Measurements from ENCODE around the gene FGFBP1.

Gene FGFBP1

DNA sequence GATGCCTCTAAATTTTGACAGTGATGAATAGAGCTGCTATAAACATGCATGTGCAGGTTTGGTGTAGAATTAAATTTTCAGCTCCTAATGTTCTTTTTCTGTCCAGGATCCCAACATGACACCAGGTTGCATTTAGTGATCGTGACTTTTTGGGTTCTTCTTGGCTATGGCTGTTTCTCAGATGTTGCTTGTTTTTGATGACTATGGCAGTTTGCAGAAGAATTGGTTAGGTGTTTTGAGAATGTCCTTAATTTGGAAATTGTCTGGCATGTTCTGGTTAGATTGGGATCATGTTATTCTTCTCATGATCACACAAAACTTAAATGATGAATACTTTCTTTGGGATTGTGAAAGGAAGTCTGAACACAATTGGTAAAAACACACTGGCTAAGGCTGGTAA lies 3.7 kb upstream of the FGFBP1 start:
- Histone ChIP-seq H3K36me3 (ENCODE audit: insufficient read depth, low read length) (no peaks in the 10 kb centered on the region), H3K9ac (ENCODE audit: low read length) (no peak overlapping the region), H3K9me2 (ENCODE audit: low read depth, low read length) (no peaks in the 10 kb centered on the region), H3F3A (ENCODE audit: insufficient read depth, low read length) (no peaks in the 10 kb centered on the region), H3K27ac (ENCODE audit: low read depth, low read length, poor library complexity, severe bottlenecking) (no peak overlapping the region), H3K79me2 (ENCODE audit: insufficient read depth, low read length) (no peaks in the 10 kb centered on the region), H2AFZ (ENCODE audit: low read length) (no peak overlapping the region), H3K9me3 (ENCODE audit: low read length) (no peaks in the 10 kb centered on the region), H3K4me2 (ENCODE audit: low read length) (no peak overlapping the region), H3K4me3 (ENCODE audit: low read depth, low read length, poor library complexity, severe bottlenecking) (no peak overlapping the region), H3K4me1 (ENCODE audit: insufficient read depth, low read length, severe bottlenecking) (no peaks in the 10 kb centered on the region), H3K27me3 (ENCODE audit: insufficient read depth, low read length) (no peaks in the 10 kb centered on the region), H4K20me1 (ENCODE audit: insufficient read depth, low read length) (no peaks in the 10 kb centered on the region)
- TF ChIP-seq EZH2 (IDR thresholded peaks at IDR 0.05; ENCODE audit: borderline replicate concordance, low read length), result no peak
- TF ChIP-seq, protein P1, sequence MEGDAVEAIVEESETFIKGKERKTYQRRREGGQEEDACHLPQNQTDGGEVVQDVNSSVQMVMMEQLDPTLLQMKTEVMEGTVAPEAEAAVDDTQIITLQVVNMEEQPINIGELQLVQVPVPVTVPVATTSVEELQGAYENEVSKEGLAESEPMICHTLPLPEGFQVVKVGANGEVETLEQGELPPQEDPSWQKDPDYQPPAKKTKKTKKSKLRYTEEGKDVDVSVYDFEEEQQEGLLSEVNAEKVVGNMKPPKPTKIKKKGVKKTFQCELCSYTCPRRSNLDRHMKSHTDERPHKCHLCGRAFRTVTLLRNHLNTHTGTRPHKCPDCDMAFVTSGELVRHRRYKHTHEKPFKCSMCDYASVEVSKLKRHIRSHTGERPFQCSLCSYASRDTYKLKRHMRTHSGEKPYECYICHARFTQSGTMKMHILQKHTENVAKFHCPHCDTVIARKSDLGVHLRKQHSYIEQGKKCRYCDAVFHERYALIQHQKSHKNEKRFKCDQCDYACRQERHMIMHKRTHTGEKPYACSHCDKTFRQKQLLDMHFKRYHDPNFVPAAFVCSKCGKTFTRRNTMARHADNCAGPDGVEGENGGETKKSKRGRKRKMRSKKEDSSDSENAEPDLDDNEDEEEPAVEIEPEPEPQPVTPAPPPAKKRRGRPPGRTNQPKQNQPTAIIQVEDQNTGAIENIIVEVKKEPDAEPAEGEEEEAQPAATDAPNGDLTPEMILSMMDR (IDR thresholded peaks at IDR 0.05; ENCODE audit: low read length), result no peak

GRCh38 chr4:15938182-15938581 lies 358 bp downstream of the FGFBP1 start:
- Histone ChIP-seq H3K4me3 (ENCODE audit: low read depth, low read length, poor library complexity, severe bottlenecking) (no peak overlapping the region), H3K36me3 (ENCODE audit: insufficient read depth, low read length) (no peaks in the 10 kb centered on the region), H3K27me3 (ENCODE audit: insufficient read depth, low read length) (no peaks in the 10 kb centered on the region), H3K9me3 (ENCODE audit: low read length) (no peaks in the 10 kb centered on the region), H2AFZ (ENCODE audit: low read length) (no peak overlapping the region), H3K9me2 (ENCODE audit: low read depth, low read length) (no peaks in the 10 kb centered on the region), H3F3A (ENCODE audit: insufficient read depth, low read length) (no peaks in the 10 kb centered on the region), H3K27ac (ENCODE audit: low read depth, low read length, poor library complexity, severe bottlenecking) (no peak overlapping the region), H3K79me2 (ENCODE audit: insufficient read depth, low read length) (no peaks in the 10 kb centered on the region), H3K9ac (ENCODE audit: low read length) (no peak overlapping the region), H3K4me2 (ENCODE audit: low read length) (no peak overlapping the region), H4K20me1 (ENCODE audit: insufficient read depth, low read length) (no peaks in the 10 kb centered on the region), H3K4me1 (ENCODE audit: insufficient read depth, low read length, severe bottlenecking) (no peaks in the 10 kb centered on the region)
- TF ChIP-seq, protein P1 (IDR thresholded peaks at IDR 0.05; ENCODE audit: low read length), result no peak
- no peak for TF ChIP-seq EZH2 (IDR thresholded peaks at IDR 0.05; ENCODE audit: borderline replicate concordance, low read length)

DNA sequence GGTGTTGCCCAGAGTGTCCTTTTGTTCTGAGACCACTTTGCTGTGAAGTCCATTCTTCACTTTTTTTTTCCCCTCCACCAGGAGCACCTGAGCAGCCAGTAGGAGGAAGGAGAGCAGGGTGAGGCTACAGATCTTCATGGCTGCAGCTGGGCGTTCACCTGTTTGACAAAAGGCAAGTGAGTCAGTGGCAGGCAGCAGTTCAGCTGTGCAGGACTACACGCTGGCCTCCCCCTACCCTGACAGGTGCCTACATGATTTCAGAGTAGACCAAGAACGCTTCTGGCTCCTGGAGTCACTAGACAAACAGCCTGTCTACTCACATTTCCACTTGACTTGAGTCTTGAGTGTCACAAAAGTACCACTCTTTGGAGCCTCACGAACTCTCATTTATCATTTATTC lies 2.0 kb downstream of the FGFBP1 start:
- Histone ChIP-seq H3K4me2 (ENCODE audit: low read length) (no peak overlapping the region), H4K20me1 (ENCODE audit: insufficient read depth, low read length) (no peaks in the 10 kb centered on the region), H3K9me2 (ENCODE audit: low read depth, low read length) (no peaks in the 10 kb centered on the region), H3K9ac (ENCODE audit: low read length) (no peak overlapping the region), H3F3A (ENCODE audit: insufficient read depth, low read length) (no peaks in the 10 kb centered on the region), H3K79me2 (ENCODE audit: insufficient read depth, low read length) (no peaks in the 10 kb centered on the region), H3K4me3 (ENCODE audit: low read depth, low read length, poor library complexity, severe bottlenecking) (no peak overlapping the region), H3K36me3 (ENCODE audit: insufficient read depth, low read length) (no peaks in the 10 kb centered on the region), H3K4me1 (ENCODE audit: insufficient read depth, low read length, severe bottlenecking) (no peaks in the 10 kb centered on the region), H3K27ac (ENCODE audit: low read depth, low read length, poor library complexity, severe bottlenecking) (no peak overlapping the region), H3K9me3 (ENCODE audit: low read length) (no peaks in the 10 kb centered on the region), H3K27me3 (ENCODE audit: insufficient read depth, low read length) (no peaks in the 10 kb centered on the region), H2AFZ (ENCODE audit: low read length) (no peak overlapping the region)
- TF ChIP-seq EZH2 (IDR thresholded peaks at IDR 0.05; ENCODE audit: borderline replicate concordance, low read length), result no peak
- TF ChIP-seq, protein P1 (IDR thresholded peaks at IDR 0.05; ENCODE audit: low read length), result no peak

Measured in OCI-LY1 (cell line).